IMR-90 (cell line): Measurements from ENCODE around the gene VSIR.

ENCODE experiments used
- CEBPB ChIP-seq: IDR thresholded peaks from 2 replicates; pipeline ENCODE4 v1.6.1; 2012; ENCODE audit warnings: low read depth, low read length, improper control_type of control experiment
- CHD1 ChIP-seq: IDR thresholded peaks from 2 replicates; pipeline ENCODE4 v1.6.1; 2012; ENCODE audit warnings: low read depth, low read length, improper control_type of control experiment
- FOS ChIP-seq: fragments of 150-350 bp; IDR thresholded peaks from 2 replicates; pipeline ENCODE4 v1.6.1; 2016; ENCODE audit warnings: low read depth, low read length
- MAZ ChIP-seq: IDR thresholded peaks from 2 replicates; pipeline ENCODE4 v1.6.1; 2012; ENCODE audit warnings: low read depth, mild to moderate bottlenecking, low read length, improper control_type of control experiment, moderate library complexity, borderline replicate concordance
- MXI1 ChIP-seq: IDR thresholded peaks from 2 replicates; pipeline ENCODE4 v1.6.1; 2012; ENCODE audit warnings: low read depth, mild to moderate bottlenecking, low read length, moderate library complexity, borderline replicate concordance
- NFE2L2 ChIP-seq: fragments of 150-350 bp; IDR thresholded peaks from 2 replicates; pipeline ENCODE4 v1.6.1; 2016; ENCODE audit warnings: low read depth, mild to moderate bottlenecking, low read length
- POLR2A ChIP-seq: IDR thresholded peaks from 2 replicates; pipeline ENCODE4 v1.6.1; 2012; ENCODE audit warnings: mild to moderate bottlenecking, low read depth, low read length
- RAD21 ChIP-seq: IDR thresholded peaks from 2 replicates; pipeline ENCODE4 v1.6.1; 2012; ENCODE audit warnings: low read length, improper control_type of control experiment
- RCOR1 ChIP-seq: IDR thresholded peaks from 2 replicates; pipeline ENCODE4 v1.6.1; 2012; ENCODE audit warnings: mild to moderate bottlenecking, low read length, improper control_type of control experiment; ENCODE audit not compliant: insufficient replicate concordance
- RFX5 ChIP-seq: IDR thresholded peaks from 2 replicates; pipeline ENCODE4 v1.8.0; 2012; ENCODE audit warnings: low read depth, mild to moderate bottlenecking, low read length, moderate library complexity
- SMC3 ChIP-seq: fragments of 150-350 bp; IDR thresholded peaks from 2 replicates; pipeline ENCODE4 v1.6.1; 2016; ENCODE audit warnings: low read depth, mild to moderate bottlenecking, antibody characterized with exemption, low read length, moderate library complexity
- TF ChIP-seq, protein P1 (sequence below): conservative IDR thresholded peaks from 2 replicates; pipeline ENCODE4 v1.5.1; 2012; ENCODE audit warnings: mild to moderate bottlenecking, low read depth, low read length, improper control_type of control experiment
- TF ChIP-seq, protein P2 (sequence below): fragments of 150-350 bp; IDR thresholded peaks from 2 replicates; pipeline ENCODE4 v1.6.1; 2017; ENCODE audit warnings: mild to moderate bottlenecking, antibody characterized with exemption, low read length, low read depth

DNA sequence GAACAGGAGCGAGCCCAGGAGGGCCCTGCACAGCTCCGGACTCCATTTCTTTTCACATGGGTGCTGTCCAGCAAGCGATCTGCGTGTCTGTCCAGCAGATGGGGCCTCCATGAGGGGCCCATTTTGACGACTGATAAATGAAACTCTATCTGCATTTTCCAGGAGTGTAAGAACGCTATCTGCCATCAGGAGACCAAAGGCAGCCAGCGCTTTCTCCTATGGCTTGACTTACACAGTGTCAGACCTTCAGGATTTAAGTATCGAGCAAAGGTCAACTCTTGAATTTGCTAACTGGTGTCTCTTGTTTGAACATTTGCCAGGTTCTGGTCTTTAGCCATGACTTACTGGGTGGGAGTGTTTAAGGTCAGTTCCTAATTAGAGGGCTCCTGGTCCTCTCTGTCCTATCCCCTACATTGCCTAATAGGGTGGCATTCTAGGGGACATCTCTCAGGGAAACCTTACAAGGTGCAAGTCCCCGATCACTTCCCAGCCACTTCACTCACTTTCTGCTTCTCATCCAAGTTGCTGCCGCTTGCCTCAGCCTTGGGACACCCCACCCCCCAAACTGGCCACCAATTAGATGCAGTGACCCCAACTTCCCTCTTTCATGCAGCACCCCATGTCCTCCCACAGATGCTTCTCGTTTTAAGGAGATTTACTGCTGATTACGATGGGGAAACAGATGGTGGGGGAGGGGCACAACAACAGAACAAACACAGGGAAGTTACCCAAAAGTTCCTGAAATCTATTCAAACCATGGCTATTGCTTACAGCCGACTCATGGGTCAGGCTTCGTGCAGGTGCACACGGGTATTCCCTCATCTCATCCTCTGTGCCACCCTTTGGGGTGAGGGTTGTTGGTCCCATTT, 20.0 kb downstream of the VSIR start:
- TF ChIP-seq, protein P1, sequence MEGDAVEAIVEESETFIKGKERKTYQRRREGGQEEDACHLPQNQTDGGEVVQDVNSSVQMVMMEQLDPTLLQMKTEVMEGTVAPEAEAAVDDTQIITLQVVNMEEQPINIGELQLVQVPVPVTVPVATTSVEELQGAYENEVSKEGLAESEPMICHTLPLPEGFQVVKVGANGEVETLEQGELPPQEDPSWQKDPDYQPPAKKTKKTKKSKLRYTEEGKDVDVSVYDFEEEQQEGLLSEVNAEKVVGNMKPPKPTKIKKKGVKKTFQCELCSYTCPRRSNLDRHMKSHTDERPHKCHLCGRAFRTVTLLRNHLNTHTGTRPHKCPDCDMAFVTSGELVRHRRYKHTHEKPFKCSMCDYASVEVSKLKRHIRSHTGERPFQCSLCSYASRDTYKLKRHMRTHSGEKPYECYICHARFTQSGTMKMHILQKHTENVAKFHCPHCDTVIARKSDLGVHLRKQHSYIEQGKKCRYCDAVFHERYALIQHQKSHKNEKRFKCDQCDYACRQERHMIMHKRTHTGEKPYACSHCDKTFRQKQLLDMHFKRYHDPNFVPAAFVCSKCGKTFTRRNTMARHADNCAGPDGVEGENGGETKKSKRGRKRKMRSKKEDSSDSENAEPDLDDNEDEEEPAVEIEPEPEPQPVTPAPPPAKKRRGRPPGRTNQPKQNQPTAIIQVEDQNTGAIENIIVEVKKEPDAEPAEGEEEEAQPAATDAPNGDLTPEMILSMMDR = no peak
- TF ChIP-seq, protein P2, sequence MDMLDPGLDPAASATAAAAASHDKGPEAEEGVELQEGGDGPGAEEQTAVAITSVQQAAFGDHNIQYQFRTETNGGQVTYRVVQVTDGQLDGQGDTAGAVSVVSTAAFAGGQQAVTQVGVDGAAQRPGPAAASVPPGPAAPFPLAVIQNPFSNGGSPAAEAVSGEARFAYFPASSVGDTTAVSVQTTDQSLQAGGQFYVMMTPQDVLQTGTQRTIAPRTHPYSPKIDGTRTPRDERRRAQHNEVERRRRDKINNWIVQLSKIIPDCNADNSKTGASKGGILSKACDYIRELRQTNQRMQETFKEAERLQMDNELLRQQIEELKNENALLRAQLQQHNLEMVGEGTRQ = no peak
- no peak for TF ChIP-seq POLR2A
- TF ChIP-seq NFE2L2 = no peak
- TF ChIP-seq MXI1 = no peak
- TF ChIP-seq RCOR1 = no peak
- TF ChIP-seq RFX5 = no peak
- no peak for TF ChIP-seq RAD21
- TF ChIP-seq CHD1 = no peak
- TF ChIP-seq SMC3 = no peak
- TF ChIP-seq FOS = no peak
- no peak for TF ChIP-seq MAZ
- no peak for TF ChIP-seq CEBPB
